ENCODE results near the gene REXO4.
"Not testable (repeated sequence)": the region's sequence is repeated elsewhere in the genome, so short reads cannot be mapped to it uniquely, and the experiment has no call there.

Gene REXO4

GRCh38 chr9:133415170-133415569 is 2.6 kb downstream of the REXO4 start:
- no peak for DNase-seq

DNA sequence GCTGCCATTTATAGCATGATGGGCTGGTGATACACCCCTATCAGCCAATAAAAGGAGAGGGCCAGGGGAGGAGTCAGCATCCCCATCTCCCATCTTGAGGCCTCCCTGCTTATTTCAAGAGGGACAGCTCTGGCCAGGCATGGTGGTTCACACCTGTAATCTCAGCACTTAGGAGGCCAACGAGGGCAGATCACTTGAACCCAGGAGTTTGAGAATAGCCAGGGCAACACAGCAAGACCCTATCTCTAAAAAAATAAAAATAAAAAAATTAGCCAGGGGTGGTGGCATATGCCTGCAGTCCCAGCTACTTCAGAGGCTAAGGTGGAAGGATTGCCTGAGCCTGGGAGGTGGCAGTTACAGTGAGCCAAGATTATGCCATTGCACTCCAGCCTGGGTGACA is 9.8 kb downstream of the REXO4 start:
- DNase-seq: no peak

GRCh38 chr9:133406480-133407307 is 11.1 kb downstream of the REXO4 start:
- DNase-seq: peak; percentile 90

DNA sequence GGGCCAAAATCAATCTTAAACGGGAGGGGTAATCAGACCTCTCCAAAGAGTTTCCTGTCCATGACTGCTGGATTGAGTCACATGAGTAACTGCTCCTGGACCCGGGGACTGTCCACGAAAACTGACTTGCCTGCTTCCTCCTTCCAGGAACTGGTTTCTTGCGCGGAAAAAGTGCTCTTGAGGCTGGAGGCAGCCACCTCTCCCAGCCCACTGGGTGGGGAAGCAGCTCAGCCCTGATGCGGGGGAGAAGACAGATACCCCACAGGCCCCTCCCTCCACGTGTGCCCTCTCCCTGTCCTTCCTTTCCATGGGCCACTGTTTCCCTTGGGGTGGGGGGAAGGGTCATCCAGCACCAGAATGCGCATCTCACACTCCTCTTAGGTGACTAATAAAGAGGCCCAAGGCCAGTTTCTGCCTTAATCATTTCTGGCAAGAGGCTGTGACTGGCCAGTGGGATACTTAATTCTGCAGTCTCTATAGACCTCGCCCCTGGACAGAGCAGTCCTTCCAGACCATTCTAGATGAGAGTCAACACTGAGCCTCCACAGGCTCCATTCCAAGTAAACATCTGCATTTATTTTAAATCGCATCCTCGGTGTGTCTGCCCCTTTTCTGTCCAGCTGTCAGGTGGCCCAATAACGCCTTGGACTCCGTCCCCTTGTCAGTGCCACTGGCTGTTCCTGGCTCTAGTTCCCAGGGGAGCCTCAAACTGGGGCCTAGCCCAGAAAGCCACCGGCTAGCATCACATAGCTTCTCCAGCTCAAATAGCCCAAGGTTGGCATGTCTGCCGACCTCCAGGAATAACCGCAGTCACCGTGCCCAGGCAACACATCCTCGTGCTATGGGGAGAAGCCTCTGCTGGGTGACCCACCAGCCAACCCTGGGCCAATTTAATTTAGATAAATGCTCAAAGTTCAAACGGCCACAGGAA is 12.0 kb downstream of the REXO4 start:
- no peak for DNase-seq

DNA sequence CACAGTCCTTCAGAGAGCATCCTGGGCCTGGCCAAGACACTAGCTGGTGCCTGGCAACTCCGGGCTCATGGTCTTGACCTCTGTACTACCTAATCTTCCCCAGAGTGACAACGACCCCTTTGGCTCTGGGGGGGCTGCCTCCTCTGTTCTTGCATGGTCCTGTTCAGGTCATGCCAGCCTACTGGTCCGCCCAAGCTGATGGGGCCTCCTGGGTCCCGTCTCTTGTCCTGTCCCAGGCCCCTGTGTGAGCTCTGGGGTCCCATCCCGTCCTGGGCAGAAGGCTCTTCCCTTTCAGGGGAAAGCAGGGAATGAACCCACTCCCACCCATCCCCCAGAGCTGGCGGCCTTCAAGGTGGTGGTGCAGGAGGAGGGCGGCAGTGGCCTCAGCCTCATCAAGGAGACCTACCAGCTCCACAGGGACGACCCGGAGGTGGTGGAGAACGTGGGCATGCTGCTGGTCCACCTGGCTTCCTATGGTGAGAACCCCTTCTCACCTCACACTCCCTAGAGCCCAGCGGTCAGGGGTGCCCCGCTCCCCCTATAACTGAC is 13.3 kb downstream of the REXO4 start:
- no peak for DNase-seq

GRCh38 chr9:133403766-133404453 is 13.9 kb downstream of the REXO4 start:
- DNase-seq: peak; percentile 80

DNA sequence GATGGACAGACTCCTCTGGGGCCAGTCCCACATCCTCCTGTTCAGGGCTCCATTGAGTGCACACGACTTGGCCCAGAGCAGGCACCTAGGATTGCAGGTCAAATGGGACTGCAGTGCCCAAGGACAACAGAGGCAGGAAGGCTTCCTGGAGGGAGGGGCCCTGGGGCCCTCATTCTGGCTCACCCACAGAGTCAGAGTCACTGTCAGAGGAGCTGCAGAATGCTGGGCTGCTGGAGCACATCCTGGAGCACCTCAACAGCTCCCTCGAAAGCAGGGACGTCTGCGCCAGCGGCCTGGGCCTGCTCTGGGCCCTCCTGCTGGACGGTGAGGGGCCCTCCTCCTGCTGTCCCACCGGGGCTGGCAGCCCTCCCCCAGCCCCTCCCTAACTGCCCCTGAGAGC is 15.1 kb downstream of the REXO4 start:
- DNase-seq: no peak

DNA sequence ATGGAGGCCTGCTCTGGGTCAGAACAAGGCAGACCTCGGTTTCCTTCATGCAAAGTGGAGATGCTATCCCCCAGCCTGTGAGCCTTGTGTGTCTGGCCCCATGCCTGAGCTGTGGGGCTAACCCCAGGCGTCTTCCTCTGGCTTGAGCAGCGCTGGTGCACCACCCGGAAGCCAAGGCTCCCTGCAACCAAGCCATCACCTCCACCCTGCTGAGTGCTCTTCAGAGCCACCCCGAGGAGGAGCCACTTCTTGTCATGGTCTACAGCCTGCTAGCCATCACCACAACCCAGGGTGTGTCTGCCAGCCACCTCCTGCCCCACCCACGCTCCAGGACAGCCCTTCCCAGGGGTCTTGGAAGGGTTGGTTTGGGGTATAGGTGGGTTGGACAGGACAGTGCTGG is 16.2 kb downstream of the REXO4 start:
- no peak for DNase-seq

DNA sequence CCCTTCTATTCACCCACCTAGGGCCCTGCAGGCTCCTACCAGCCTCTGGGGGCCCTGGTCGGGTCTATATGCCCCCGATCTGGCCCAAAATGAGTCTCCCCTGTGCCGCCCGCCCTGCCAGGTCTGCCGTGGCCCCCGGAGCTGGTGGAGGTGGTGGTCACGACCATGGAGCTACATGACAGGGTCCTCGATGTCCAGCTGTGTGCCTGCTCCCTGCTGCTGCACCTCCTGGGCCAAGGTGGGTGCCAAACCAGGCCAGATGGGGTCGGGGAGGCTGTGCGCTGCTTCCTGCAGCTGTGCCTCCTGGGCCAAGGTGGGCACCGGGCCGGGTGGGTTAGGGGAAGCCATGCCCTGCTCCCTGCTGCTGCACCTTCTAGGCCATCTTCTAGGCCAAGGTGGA is 17.5 kb downstream of the REXO4 start:
- DNase-seq: no peak

DNA sequence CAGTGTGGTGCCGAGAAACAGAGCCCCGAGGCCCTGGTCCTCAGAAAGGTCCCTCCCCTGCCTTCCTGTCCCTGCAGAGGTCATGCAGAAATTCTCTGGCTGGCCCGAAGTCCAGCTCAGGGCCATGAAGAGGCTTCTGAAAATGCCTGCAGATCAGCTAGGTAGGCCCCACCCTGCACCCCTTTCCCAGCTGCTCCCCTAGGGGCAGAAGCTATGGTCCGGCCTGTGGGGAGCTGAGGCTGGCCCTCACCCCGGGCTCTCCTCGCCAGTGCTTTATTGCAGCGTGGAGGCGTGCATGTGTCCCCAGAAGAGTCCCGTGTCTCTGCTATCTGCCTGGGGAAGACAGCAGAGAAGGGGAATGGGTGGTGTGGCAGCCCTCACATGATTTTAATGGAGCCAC is 19.9 kb downstream of the REXO4 start:
- no peak for DNase-seq

- DNase-seq: no peak
Observed at GRCh38 chr9:133397370-133397769, 20.4 kb downstream of the REXO4 start.

DNA sequence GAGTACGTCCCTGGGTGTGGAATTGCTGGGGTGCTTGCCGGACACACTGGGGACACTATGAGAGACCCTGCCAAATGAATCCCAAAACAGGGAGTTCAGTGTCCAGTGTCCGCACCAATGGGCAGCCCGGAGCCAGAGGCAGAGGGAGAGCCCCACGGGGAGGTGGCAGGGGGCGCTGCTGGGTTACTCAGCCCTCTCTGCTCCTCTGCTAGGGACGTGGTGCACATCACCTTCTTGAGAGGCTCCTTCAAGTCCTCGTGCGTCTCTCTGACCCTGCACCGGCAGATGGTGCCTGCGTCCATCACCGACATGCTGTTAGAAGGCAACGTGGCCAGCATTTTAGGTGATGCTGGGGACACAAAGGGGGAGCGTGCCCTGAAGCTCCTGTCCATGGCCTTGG is 20.9 kb downstream of the REXO4 start:
- no peak for DNase-seq

GRCh38 chr9:133394687-133395271 is 23.0 kb downstream of the REXO4 start:
- DNase-seq: no peak

DNA sequence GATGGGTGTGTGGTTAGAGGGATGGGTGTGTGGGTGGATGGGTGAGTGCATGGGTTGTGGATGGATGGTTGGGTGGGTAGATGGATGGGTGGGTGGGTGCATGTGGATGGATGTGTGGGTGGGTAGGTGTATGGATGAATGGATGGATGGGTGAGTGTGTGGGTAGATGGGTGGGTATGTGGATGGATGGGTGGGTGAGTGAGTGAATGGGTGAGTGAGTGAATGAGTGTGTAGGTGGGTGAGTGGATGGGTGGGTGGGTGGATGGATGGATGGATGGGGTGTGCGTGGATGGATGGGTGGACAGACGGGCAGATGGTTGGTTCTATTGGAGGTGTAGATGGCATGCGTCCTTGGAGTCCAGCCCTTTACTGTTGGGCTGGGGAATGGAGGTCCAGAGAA is 24.4 kb downstream of the REXO4 start:
- no peak for DNase-seq

GRCh38 chr9:133392308-133392707 is 25.5 kb downstream of the REXO4 start:
- DNase-seq: not testable (repeated sequence)

DNA sequence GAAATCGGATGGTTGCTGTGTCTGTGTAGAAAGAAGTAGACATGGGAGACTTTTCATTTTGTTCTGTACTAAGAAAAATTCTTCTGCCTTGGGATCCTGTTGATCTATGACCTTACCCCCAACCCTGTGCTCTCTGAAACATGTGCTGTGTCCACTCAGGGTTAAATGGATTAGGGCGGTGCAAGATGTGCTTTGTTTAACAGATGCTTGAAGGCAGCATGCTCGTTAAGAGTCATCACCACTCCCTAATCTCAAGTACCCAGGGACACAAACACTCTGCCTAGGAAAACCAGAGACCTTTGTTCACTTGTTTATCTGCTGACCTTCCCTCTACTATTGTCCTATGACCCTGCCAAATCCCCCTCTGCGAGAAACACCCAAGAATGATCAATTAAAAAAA is 26.4 kb downstream of the REXO4 start:
- not testable (repeated sequence) for DNase-seq

- DNase-seq: no peak
Observed at GRCh38 chr9:133390713-133391112, 27.1 kb downstream of the REXO4 start.

DNA sequence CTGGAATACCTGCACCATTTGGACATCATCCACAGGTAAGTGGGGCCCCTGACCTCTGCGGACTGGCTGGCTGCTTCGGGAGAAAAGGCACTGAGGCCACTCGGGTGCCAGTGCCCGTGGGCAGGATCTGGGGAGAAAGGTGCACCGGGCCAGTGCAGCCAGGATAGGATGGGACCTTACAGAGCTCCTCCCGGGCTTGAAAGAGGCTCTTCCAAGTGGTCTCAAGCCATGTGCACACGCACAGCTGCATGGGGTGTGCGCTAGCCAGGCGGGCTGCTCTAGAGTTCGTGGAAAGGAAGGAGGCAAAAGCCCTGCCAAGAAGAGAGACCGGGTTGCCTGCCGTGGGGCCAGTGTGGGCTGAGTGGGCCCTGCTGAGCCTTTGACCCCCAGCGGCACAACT is 28.2 kb downstream of the REXO4 start:
- DNase-seq: no peak

DNA sequence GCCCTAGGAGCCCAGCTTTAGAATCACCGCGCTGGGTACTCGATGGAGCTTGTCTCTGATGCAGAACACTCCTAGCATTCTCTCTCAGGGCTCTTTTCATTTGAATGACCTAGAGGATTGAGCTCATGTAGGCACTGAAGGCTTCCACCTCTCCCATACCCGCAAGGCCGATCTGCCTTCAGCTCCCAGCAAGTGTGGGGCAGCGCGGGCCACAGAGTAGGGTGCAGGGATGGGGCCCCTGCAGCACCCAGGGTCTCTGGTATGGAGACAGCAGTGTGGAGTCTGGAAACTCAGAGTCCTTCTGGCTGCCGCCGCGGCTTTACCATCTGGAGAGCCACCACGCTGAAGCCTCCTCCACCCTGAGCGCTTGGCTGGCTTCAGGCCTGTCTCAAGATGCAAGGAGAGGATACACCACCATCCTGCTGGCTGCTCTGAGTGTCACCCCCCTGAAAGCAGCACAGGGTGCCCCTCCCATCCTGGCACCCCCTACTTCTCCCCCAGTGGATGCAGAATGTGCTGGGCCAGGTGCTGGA is 28.7 kb downstream of the REXO4 start:
- DNase-seq: no peak

- no peak for DNase-seq
Observed at GRCh38 chr9:133387680-133388079, 30.1 kb downstream of the REXO4 start.

GRCh38 chr9:133386338-133386737 is 31.5 kb downstream of the REXO4 start:
- no peak for DNase-seq

DNA sequence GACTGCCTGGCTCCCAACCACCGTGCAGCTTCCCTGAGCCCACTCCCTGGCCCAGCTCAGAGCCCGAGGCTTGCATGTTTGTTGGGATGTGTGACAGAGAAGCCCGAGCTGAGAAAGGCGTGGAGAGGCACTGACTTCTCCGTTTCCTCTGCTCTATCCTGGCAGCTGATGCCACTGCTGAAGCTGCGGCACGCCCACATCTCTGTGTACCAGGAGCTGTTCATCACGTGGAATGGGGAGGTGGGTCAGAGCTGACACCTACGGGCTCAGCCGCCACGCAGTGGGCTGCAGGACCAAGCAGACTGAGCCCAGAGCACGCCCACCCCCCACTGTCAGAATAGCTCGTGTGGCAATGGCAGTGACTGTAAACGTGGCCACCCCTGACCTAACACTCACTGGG is 32.4 kb downstream of the REXO4 start:
- no peak for DNase-seq

Data from activated CD8-positive, alpha-beta memory T cell treated with anti-CD3 and anti-CD28 coated beads for 24 hours (primary cell).